GM21619 (cell line): ENCODE data around the gene OXCT2.

Experiments
- ATAC-seq: cut with Tn5 transposase; IDR thresholded peaks from one replicate; pipeline ENCODE4 v1.9.1; 2021; ENCODE audit not compliant: unreplicated experiment

Gene OXCT2

DNA sequence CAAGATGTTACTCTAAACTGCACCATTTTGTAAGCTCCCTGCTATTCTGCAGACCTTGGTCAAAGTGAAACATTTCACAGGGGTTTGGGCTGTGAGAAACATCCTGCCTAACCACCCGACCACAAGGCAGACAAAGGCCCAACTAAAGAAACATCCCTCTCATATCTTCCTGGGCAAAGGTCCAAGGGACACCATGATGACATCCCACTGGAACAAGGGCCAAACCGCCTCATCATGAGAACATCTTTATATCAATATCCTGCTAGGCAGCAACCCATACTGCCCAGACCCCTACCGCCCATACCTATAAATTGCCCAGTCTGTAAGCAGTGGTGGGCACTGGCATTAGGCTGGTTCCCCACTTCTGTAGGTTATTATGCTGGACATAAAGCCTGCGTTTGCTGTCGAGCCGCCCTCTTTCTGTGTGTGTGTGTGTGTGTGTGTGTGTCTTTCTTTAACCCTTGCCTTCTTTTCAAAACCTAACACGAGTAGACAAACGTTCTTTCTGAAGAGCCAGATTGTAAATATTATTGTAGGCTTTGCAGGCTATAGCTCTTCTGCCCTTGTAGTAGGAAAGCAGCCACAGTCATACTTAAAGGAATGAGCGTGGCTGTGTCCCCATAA is 33.5 kb downstream of the OXCT2 start:
- ATAC-seq, result no peak

DNA sequence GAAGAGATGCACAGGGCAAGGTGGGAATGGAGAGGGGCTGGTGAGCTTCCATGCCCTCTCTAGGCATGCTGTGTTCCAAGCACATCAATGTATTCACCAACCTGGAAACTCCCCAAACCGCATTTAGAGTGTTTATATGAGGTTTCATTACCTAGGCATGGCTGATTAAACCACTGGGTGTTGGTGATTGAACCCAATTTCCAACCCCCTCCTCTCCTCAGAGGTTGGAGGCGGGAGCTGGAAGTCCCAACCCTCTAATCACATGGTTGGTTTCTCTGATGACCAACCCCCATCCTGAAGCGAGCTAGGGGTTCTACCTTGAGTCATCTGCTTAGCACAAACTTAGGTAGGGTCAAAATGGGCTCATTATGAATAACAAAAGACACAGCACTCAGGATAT is 35.4 kb downstream of the OXCT2 start:
- no peak for ATAC-seq

DNA sequence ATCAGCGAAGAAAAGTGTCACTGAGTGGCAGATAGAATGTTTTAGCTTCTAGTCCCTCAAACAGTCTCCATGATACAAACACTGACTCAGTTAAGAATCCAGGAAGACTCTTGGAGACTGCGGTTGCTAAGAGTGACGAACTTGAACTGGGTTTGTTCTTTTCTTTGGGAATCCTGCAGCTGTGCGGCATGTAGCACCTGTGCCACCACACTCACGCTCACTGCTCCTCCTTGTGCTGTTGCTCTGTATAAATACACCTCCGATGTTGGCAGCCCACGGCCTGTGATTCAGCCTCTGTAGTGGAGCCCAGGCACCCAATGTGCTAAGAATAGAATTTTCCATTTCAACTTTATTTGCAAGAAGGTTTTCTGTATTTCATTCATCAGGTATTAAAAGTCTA is 38.0 kb downstream of the OXCT2 start:
- ATAC-seq, result no peak

DNA sequence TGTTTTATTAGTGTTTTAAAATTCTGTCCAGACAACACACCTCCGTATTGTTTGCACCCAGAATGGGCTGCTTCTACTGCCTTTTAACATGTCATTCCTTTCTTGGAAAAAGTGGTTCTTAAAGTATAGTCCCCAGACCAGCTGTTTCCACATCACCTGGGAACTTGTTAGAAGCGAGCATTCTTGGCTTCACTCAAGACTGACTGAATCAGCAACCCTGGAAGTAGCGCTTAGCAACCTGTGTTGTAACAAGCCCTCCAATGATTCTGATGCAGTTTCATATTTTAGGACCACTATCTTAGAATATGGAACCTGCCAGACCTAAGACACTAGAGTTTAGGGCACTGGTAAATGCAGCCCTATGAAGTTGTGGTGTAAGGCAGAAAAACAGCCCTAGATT is 38.4 kb downstream of the OXCT2 start:
- no peak for ATAC-seq

DNA sequence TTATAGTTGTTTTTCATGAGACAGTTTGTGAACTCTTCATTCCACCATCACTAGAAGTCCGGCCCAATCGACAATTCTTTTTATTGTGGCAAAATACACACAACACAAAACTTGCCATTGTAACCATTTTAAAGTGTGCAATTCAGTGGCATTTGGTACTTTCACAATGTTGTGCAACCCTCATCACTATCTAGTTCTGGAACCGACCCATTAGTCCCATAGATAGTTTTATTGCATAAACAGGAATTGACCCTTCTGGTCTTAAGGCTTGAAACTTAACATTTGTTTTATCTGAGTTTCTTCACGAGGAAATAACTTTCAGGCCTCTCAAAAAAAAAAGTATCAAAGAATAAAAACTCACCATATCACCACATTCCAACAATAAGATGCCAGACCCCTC is 41.3 kb downstream of the OXCT2 start:
- ATAC-seq, result no peak

DNA sequence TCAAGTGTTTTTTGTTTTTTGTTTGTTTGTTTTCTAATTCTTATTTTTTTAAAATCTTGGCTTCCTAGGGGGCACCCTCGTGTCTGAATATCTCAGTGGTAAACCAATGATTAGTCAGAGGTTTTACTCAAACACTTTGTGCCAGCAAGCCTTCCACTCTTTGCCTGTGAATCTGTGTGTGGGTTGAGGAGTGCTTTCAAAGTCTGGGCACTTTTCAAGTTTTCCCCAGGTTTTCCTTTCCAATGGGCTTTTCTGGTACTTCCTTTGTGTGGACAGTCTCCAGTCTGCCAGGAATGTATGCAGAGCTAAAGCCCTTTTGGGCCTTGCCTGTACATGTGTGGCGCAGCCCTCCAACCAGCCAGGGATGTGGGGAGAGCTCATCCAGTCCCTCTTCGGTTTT is 42.1 kb downstream of the OXCT2 start:
- no peak for ATAC-seq

DNA sequence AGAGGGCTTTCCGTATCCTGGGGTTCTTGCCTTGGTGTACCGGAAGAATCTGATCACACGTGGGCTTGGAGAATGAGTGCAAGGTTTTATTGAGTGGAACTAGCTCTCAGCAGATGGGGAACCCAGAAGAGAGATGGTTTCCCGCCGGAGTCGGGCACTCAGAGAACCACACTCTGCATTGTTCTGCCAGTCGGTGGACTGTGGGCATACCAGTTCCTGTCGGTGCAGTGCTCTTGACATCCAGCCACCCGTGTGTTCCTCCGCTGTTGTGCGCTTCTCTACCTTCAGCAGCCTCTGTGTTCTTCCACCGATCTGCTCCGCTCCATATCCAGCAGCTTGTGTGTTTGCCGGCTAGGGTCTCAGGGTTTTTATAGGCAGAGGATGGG is 43.2 kb downstream of the OXCT2 start:
- no peak for ATAC-seq

DNA sequence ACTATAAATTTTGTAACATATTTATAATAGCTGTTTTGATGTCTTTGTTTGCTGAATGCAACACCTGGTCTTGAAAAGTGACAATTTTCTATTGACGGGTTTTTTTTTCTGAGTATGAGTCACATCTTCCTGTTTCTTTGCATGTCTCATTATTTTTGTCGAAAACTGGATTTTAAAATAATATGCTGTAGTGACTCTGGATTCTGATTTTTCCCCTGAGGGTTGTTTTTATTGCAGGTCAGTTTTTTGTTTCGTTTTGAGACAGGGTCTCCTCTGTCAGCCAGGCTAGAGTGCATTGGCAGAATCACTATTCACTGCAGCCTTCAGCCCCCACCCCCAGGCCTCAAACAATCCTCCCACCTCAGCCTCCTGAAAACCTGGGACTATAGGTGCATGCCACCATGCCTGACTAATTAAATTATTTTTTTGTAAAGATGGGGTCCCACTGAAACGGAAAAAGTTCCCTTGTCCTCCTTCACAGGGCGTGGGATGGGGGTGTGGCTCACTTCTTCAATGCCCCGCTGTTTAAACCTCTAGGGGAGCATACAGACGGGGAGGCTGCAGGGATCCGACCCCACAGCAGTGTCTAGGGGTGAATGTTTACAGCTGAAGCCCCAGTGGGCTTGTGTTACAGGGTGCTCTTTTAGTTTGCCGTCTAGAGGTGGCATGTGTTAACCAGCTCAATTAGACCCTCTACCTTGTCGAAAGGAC is 43.8 kb downstream of the OXCT2 start:
- ATAC-seq, result no peak

DNA sequence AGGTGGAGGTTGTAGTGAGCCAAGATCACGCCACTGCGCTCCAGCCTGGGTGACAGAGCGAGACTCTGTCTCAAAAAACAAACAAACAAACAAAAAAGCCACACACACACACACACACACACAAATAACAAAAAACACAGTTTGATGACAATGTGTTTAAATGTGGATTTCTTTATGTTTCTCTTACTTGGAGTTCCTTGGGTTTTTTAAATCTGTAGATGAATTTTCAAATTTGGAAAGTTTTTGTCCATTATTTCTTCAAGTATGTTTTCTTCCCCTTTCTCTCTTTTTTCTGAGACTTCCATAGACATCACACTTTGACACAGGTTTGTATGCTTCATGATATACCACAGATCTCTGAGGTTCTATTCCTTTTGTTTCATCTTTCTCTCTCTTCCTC is 44.5 kb downstream of the OXCT2 start:
- no peak for ATAC-seq

DNA sequence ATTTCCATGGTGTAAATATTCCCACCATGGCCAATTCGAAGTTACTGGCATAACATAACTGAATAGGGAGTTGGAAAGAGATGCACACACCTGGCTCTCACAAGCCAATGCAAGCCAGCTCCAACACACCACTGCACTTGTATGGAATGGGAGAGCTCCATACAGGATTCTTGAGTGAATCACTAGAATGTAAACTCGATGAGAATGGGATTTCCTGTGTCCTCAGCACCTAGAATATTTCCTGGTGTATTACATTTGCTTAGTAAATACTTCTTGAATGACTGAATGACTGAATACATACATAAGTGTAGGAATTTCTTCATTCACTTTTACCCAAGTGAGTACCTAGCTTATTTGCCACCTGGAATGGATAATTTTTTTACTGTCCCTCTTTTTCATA is 48.7 kb downstream of the OXCT2 start:
- ATAC-seq, result no peak

DNA sequence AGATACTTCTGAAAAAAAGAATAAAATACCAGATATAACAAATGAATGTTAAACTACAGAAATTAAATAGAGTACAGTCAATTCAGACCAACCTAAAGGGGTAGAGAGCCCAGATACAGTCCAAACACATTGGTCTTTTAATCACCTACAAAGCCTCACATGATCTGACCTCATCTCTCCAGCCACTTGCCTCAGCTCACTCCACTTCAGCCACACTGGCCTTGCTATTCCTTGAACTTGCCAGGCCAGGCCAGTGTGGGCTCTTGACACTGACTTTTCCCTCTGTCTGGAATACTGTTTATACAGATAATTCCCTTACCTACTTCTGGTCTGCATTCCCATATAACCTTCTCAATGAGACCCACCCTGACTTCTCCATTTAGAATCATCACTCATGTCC is 49.5 kb downstream of the OXCT2 start:
- ATAC-seq, result no peak

DNA sequence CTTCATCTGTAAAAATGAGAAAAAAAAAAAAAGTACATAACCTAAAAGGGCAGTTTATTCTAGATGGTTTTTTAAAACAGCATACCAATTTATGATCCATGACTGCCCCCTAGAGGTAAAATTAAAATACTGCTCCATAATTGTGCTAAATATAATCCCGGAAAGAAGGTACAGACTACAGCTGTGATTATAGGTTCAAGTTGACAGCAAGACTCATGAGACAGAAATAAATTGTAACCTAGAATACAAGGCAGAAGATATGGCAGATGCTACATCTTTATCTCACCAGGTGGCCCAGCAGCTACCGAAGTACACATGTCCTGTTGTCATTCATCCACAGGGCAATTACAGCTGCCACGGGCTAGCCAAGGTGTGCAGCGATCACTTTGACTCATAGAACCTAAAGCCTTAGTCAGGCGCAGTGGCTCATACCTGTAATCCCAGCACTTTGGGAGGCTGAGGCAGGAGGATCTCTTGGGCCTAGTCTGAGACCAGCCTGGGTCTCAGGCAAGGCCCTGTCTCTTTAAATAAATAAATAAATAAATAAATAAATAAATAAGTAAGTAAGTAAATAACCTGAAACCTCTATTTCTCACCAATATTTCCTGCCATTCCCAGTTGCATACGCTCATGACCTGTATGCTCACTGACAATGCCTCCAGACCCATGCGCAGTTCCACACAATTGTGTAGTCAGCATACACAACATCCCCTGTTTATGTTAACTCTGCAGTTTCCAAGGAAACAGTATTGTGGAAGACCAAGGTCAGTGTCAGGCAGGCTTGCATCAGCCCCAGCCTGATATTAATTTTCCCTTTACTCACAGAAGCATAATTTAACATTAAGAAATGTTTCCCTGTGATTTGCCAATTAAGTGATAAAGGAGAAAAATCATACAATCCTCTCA is 50.8 kb downstream of the OXCT2 start:
- ATAC-seq, result no peak
